ENCODE data around the gene PTPRN2. TPM values are rescaled to one million over a fixed set of nuclear protein-coding genes. Genes with fewer than 3 reads are reported as not detected.

The PTPRN2 gene
- total RNA-seq, 1 experiment from 2014 or later, result 2.1 TPM

DNA sequence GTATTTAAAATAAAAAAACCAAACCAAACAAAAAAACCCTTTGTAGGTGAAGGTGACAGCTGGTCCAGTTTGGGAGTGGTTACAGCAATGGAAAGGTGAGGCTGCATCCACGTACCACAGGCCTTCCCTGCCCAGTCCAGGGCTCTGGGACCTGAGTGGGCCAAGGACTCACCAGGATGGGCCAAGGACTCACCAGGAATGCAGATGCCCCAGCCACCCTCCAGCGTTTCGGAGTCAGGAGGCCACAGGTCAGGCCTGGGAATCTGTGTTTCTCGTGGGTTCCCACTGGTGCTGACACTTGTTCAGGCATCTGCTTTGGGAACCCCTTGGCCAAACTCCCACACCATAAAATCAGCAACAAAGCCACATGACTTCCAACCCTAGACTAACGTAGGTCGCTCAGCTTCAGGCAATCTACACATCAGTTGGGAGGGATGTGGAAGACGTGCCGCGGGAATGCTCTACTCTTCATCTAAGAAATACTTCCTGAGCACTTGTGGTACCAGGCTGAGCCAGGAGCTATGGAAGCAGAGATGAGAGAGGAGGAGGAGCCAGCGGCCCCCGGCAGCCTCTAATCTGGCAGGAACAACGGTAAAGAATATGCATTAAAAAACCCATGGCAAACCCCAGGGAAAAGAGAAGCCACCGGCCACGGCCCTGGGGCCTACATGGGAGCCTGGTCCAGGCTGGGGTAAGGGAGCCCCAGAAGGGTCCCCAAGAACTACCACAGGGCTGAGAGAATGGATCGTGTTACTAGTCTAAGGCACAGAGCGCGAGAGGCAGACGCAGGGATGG, 473.4 kb downstream of the PTPRN2 start:
- Histone ChIP-seq H3K79me2 (ENCODE audit: insufficient read depth, low read length) (no peaks in the 10 kb centered on the region), H3K9ac (ENCODE audit: low read length) (no peak overlapping the region), H3K4me1 (ENCODE audit: control insufficient read depth in 1 of 2, insufficient read depth in 2 of 2, low read length in 2 of 2) (no peaks in the 10 kb centered on the region), H3K4me3 (replicated peaks in 1 of 2; ENCODE audit: low read depth in 1 of 2, low read length in 2 of 2) (no peak overlapping the region), H3K36me3 (ENCODE audit: control insufficient read depth in 1 of 2, insufficient read depth in 2 of 2, low read length in 2 of 2) (no peaks in the 10 kb centered on the region), H3K9me2 (ENCODE audit: insufficient read depth) (no peaks in the 10 kb centered on the region), H2AFZ (ENCODE audit: low read depth, low read length, poor library complexity, severe bottlenecking) (no peak overlapping the region), H3K27me3 (ENCODE audit: insufficient read depth, low read length) (no peaks in the 10 kb centered on the region), H3K9me3 (ENCODE audit: control insufficient read depth in 1 of 2, insufficient read depth in 1 of 2, low read depth in 1 of 2, low read length in 2 of 2) (0 out of 4 replicates have a peak, but pooled peaks cover 0 to 11% of the 10 kb centered on the region in 2 experiments), H3K4me2 (ENCODE audit: low read length) (no peak overlapping the region), H4K20me1 (ENCODE audit: insufficient read depth) (no peaks in the 10 kb centered on the region), H3K27ac (ENCODE audit: low read depth, low read length) (no peak overlapping the region)
- DNase-seq (ENCODE audit: low read depth, low spot score) (no peak), ATAC-seq (no peak)
- TF ChIP-seq, protein P1, sequence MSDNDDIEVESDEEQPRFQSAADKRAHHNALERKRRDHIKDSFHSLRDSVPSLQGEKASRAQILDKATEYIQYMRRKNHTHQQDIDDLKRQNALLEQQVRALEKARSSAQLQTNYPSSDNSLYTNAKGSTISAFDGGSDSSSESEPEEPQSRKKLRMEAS (IDR thresholded peaks at IDR 0.05), result no peak
- no peak for TF ChIP-seq SP1 (IDR thresholded peaks at IDR 0.05; ENCODE audit: low read depth)
- no peak for TF ChIP-seq SIN3A (IDR thresholded peaks at IDR 0.05; ENCODE audit: low read depth)
- no peak for TF ChIP-seq YY1 (IDR thresholded peaks at IDR 0.05; ENCODE audit: extremely low read depth, insufficient replicate concordance, low read depth, low read length)
- no peak for TF ChIP-seq ZFX (IDR thresholded peaks at IDR 0.05)
- no peak for TF ChIP-seq TCF7L2 (IDR thresholded peaks at IDR 0.05; ENCODE audit: borderline replicate concordance, extremely low read depth, insufficient read depth, insufficient read length)
- TF ChIP-seq EGR1 (IDR thresholded peaks at IDR 0.05; ENCODE audit: low read depth), result no peak
- TF ChIP-seq, protein P2, sequence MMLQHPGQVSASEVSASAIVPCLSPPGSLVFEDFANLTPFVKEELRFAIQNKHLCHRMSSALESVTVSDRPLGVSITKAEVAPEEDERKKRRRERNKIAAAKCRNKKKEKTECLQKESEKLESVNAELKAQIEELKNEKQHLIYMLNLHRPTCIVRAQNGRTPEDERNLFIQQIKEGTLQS (IDR thresholded peaks at IDR 0.05), result no peak
- TF ChIP-seq EZH2phosphoT487 (IDR thresholded peaks at IDR 0.05; ENCODE audit: borderline replicate concordance), result no peak
- TF ChIP-seq POLR2AphosphoS5 (IDR thresholded peaks at IDR 0.05; ENCODE audit: low read depth, low read length), result no peak
- no peak for TF ChIP-seq ELF1 (IDR thresholded peaks at IDR 0.05; ENCODE audit: borderline replicate concordance, low read depth)
- TF ChIP-seq RAD21 (IDR thresholded peaks at IDR 0.05; ENCODE audit: low read depth), result no peak
- no peak for TF ChIP-seq SRF (IDR thresholded peaks at IDR 0.05; ENCODE audit: low read depth)
- TF ChIP-seq CBX3 (IDR thresholded peaks at IDR 0.05; ENCODE audit: low read depth), result no peak
- TF ChIP-seq ZNF274 (IDR thresholded peaks at IDR 0.05; ENCODE audit: low read depth, low read length), result no peak
- no peak for TF ChIP-seq CEBPB (IDR thresholded peaks at IDR 0.05; ENCODE audit: low read depth)
- TF ChIP-seq, protein P3, sequence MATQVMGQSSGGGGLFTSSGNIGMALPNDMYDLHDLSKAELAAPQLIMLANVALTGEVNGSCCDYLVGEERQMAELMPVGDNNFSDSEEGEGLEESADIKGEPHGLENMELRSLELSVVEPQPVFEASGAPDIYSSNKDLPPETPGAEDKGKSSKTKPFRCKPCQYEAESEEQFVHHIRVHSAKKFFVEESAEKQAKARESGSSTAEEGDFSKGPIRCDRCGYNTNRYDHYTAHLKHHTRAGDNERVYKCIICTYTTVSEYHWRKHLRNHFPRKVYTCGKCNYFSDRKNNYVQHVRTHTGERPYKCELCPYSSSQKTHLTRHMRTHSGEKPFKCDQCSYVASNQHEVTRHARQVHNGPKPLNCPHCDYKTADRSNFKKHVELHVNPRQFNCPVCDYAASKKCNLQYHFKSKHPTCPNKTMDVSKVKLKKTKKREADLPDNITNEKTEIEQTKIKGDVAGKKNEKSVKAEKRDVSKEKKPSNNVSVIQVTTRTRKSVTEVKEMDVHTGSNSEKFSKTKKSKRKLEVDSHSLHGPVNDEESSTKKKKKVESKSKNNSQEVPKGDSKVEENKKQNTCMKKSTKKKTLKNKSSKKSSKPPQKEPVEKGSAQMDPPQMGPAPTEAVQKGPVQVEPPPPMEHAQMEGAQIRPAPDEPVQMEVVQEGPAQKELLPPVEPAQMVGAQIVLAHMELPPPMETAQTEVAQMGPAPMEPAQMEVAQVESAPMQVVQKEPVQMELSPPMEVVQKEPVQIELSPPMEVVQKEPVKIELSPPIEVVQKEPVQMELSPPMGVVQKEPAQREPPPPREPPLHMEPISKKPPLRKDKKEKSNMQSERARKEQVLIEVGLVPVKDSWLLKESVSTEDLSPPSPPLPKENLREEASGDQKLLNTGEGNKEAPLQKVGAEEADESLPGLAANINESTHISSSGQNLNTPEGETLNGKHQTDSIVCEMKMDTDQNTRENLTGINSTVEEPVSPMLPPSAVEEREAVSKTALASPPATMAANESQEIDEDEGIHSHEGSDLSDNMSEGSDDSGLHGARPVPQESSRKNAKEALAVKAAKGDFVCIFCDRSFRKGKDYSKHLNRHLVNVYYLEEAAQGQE (IDR thresholded peaks at IDR 0.05; ENCODE audit: low read depth), result no peak
- TF ChIP-seq, protein P4, sequence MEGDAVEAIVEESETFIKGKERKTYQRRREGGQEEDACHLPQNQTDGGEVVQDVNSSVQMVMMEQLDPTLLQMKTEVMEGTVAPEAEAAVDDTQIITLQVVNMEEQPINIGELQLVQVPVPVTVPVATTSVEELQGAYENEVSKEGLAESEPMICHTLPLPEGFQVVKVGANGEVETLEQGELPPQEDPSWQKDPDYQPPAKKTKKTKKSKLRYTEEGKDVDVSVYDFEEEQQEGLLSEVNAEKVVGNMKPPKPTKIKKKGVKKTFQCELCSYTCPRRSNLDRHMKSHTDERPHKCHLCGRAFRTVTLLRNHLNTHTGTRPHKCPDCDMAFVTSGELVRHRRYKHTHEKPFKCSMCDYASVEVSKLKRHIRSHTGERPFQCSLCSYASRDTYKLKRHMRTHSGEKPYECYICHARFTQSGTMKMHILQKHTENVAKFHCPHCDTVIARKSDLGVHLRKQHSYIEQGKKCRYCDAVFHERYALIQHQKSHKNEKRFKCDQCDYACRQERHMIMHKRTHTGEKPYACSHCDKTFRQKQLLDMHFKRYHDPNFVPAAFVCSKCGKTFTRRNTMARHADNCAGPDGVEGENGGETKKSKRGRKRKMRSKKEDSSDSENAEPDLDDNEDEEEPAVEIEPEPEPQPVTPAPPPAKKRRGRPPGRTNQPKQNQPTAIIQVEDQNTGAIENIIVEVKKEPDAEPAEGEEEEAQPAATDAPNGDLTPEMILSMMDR (IDR thresholded peaks at IDR 0.05 in 2 of 3, conservative IDR thresholded peaks at IDR 0.05 in 1 of 3; ENCODE audit: borderline replicate concordance in 1 of 3, insufficient read depth in 1 of 3, low read depth in 2 of 3, low read length in 2 of 3), result no peak
- RAD21 ChIA-PET (ENCODE audit: low non-redundant PET in 1 of 2, low total read pairs in 2 of 2, uncharacterized antibody in 2 of 2, unreplicated experiment in 2 of 2), result no interaction called here
- POLR2A ChIA-PET, result no interaction called here
- CTCF ChIA-PET, result no interaction called here
- BruUV-seq (replicated peaks), result no TSS peak
- intact Hi-C loops (cut with micrococcal nuclease), result no loop called here
